ENCODE data around the gene RPL7L1. TPM values are rescaled to one million over a fixed set of nuclear protein-coding genes. Genes with fewer than 3 reads are reported as not detected.

Gene RPL7L1
- total and polyA plus RNA-seq, 2 of the 13 experiments (the other 11 are each of a cell fraction or from before 2014, with no cell fraction given), result 51.6 to 179 TPM

GRCh38 chr6:42834056-42834455 lies 45.4 kb upstream of the RPL7L1 start:
- no peaks in the 10 kb centered on the region for H3K9me3 ChIP-seq (ENCODE audit: low read length)
- ATAC-seq (no peak), FAIRE-seq (no peak), DNase-seq (ENCODE audit: low spot score) (no peak)
- no peak overlapping the region for H2AFZ ChIP-seq (ENCODE audit: low read length)
- in situ Hi-C loops (cut with HindIII; ENCODE audit: extremely low pct_ligation_motif_present, low pct_unique_long_range_greater_than_20kb), result no loop called here
- no peaks in the 10 kb centered on the region for H3K79me2 ChIP-seq (ENCODE audit: insufficient read depth, low read length)
- no peak overlapping the region for H3K27ac ChIP-seq (ENCODE audit: extremely low read length, insufficient read depth, low read length)
- intact Hi-C loops (cut with micrococcal nuclease; ENCODE audit: unreplicated experiment), result no loop called here
- no peaks in the 10 kb centered on the region for H3K27me3 ChIP-seq (ENCODE audit: control insufficient read depth in 1 of 2, insufficient read depth in 2 of 2, low read length in 2 of 2)
- no peak overlapping the region for H3K9ac ChIP-seq (ENCODE audit: insufficient read depth, low read depth, low read length)
- peaks cover 15 to 33% of the 10 kb centered on the region in 2 experiments; a peak in 4 of 5 replicates for H3K36me3 ChIP-seq (replicated peaks in 1 of 2; ENCODE audit: control insufficient read depth in 1 of 2, insufficient read depth in 2 of 2, low read length in 2 of 2)
- H4K20me1 ChIP-seq (ENCODE audit: insufficient read depth, low read length), result no peaks in the 10 kb centered on the region
- no peak overlapping the region for H3K4me3 ChIP-seq (replicated peaks in 1 of 3; ENCODE audit: insufficient read depth in 1 of 3, low read depth in 2 of 3, low read length in 3 of 3)
- BruUV-seq (replicated peaks), result no TSS peak
- 96% methylated on average over 5 of the region's 5 CpGs for WGBS (ENCODE audit: low lambda C conversion rate)
- ChIA-PET POLR2A (interaction anchor here (1.0 kb wide), 1 partner anchor 51 kb away, joined by 3 read pairs; no protein-coding TSS in a partner anchor), CTCF (ENCODE audit: low intra/inter-chr PET ratio, low total read pairs) (no interaction called here)
- H3K4me1 ChIP-seq (ENCODE audit: insufficient read depth, low read length), result no peaks in the 10 kb centered on the region
- TF ChIP-seq GABPA (IDR thresholded peaks at IDR 0.05; ENCODE audit: low read depth, low read length) (no peak), GABPA (CRISPR knock-in tag; IDR thresholded peaks at IDR 0.05; ENCODE audit: low read depth) (no peak), ZFP82 (CRISPR knock-in tag; IDR thresholded peaks at IDR 0.05; ENCODE audit: borderline replicate concordance) (no peak), SRSF1 (optimal IDR thresholded peaks at IDR 0.05; ENCODE audit: low read depth, low read length) (no peak)
- H3K4me2 ChIP-seq (ENCODE audit: low read depth, low read length), result no peak overlapping the region

GRCh38 chr6:42841844-42842584 lies 37.4 kb upstream of the RPL7L1 start:
- intact Hi-C loops (cut with micrococcal nuclease; ENCODE audit: unreplicated experiment), result no loop called here
- Histone ChIP-seq H3K4me3 (replicated peaks in 1 of 3; ENCODE audit: insufficient read depth in 1 of 3, low read depth in 2 of 3, low read length in 3 of 3) (no peak overlapping the region), H3K9ac (ENCODE audit: insufficient read depth, low read depth, low read length) (no peak overlapping the region), H3K27ac (ENCODE audit: extremely low read length, insufficient read depth, low read length) (no peak overlapping the region), H2AFZ (ENCODE audit: low read length) (no peak overlapping the region), H3K36me3 (replicated peaks in 1 of 2; ENCODE audit: control insufficient read depth in 1 of 2, insufficient read depth in 2 of 2, low read length in 2 of 2) (peaks cover 0 to 5% of the 10 kb centered on the region in 2 experiments; a peak in 2 of 5 replicates), H3K4me2 (ENCODE audit: low read depth, low read length) (no peak overlapping the region), H3K9me3 (ENCODE audit: low read length) (no peaks in the 10 kb centered on the region), H4K20me1 (ENCODE audit: insufficient read depth, low read length) (no peaks in the 10 kb centered on the region), H3K27me3 (ENCODE audit: control insufficient read depth in 1 of 2, insufficient read depth in 2 of 2, low read length in 2 of 2) (no peaks in the 10 kb centered on the region), H3K79me2 (ENCODE audit: insufficient read depth, low read length) (no peaks in the 10 kb centered on the region), H3K4me1 (ENCODE audit: insufficient read depth, low read length) (peaks cover 26% of the 10 kb centered on the region)
- in situ Hi-C loops (cut with HindIII; ENCODE audit: extremely low pct_ligation_motif_present, low pct_unique_long_range_greater_than_20kb), result no loop called here
- BruUV-seq (replicated peaks), result no TSS peak
- POLR2A ChIA-PET, result interaction anchor here (0.9 kb wide), 1 partner anchor 95 kb away, joined by 4 read pairs; no protein-coding TSS in a partner anchor
- CTCF ChIA-PET (ENCODE audit: low intra/inter-chr PET ratio, low total read pairs), result no interaction called here
- ATAC-seq, result no peak
- 96% methylated on average over 6 of the region's 6 CpGs for WGBS (ENCODE audit: low lambda C conversion rate)
- no peak for FAIRE-seq
- no peak for DNase-seq (ENCODE audit: low spot score)
- TF ChIP-seq ZNF619 (CRISPR knock-in tag; IDR thresholded peaks at IDR 0.05) (no peak), SKIL (CRISPR knock-in tag; IDR thresholded peaks at IDR 0.05; ENCODE audit: borderline replicate concordance) (no peak), GPN1 (CRISPR knock-in tag; IDR thresholded peaks at IDR 0.05; ENCODE audit: borderline replicate concordance) (no peak), AKAP8 (CRISPR knock-in tag; IDR thresholded peaks at IDR 0.05) (no peak), STAG1 (CRISPR knock-in tag; IDR thresholded peaks at IDR 0.05) (no peak), BCLAF1 (IDR thresholded peaks at IDR 0.05) (no peak)
